ENCODE results near the gene NOXA1.

DNA sequence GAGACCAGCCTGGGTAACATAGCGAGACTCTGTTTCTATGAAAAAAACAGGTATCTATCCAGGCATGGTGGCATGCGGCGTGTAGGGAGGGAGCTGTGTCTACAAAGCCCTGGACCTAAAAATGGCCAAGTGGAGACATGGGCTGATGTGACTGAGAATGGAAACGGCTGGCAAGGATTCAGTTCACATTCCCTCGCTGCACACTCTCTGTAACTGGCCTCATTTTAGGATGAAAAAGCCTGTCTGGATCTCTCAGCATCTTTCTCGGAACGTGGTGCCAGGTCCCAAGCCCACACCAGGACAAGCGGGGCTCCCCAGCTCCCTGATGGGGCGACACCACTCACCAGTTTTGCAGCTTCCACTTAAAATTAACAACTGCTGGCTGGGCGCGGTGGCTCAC is 13.7 kb upstream of the NOXA1 start:
- TF ChIP-seq HOXA7 (CRISPR knock-in tag; IDR thresholded peaks at IDR 0.05; ENCODE audit: borderline replicate concordance) (no peak), ZNF140 (tag by site-specific recombination; IDR thresholded peaks at IDR 0.05) (no peak), EGR2 (tag by site-specific recombination; IDR thresholded peaks at IDR 0.05; ENCODE audit: low read depth) (no peak), CTCF (tag by site-specific recombination; IDR thresholded peaks at IDR 0.05) (no peak), ZNF350 (tag by site-specific recombination; IDR thresholded peaks at IDR 0.05) (no peak), BCL11A (tag by site-specific recombination; IDR thresholded peaks at IDR 0.05; ENCODE audit: low read depth) (no peak), ZNF501 (tag by site-specific recombination; IDR thresholded peaks at IDR 0.05) (no peak)
- TF ChIP-seq, protein P1, sequence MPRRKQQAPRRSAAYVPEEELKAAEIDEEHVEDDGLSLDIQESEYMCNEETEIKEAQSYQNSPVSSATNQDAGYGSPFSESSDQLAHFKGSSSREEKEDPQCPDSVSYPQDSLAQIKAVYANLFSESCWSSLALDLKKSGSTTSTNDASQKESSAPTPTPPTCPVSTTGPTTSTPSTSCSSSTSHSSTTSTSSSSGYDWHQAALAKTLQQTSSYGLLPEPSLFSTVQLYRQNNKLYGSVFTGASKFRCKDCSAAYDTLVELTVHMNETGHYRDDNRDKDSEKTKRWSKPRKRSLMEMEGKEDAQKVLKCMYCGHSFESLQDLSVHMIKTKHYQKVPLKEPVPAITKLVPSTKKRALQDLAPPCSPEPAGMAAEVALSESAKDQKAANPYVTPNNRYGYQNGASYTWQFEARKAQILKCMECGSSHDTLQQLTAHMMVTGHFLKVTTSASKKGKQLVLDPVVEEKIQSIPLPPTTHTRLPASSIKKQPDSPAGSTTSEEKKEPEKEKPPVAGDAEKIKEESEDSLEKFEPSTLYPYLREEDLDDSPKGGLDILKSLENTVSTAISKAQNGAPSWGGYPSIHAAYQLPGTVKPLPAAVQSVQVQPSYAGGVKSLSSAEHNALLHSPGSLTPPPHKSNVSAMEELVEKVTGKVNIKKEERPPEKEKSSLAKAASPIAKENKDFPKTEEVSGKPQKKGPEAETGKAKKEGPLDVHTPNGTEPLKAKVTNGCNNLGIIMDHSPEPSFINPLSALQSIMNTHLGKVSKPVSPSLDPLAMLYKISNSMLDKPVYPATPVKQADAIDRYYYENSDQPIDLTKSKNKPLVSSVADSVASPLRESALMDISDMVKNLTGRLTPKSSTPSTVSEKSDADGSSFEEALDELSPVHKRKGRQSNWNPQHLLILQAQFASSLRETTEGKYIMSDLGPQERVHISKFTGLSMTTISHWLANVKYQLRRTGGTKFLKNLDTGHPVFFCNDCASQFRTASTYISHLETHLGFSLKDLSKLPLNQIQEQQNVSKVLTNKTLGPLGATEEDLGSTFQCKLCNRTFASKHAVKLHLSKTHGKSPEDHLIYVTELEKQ (tag by site-specific recombination; IDR thresholded peaks at IDR 0.05; ENCODE audit: borderline replicate concordance): no peak
- TF ChIP-seq, protein P2, sequence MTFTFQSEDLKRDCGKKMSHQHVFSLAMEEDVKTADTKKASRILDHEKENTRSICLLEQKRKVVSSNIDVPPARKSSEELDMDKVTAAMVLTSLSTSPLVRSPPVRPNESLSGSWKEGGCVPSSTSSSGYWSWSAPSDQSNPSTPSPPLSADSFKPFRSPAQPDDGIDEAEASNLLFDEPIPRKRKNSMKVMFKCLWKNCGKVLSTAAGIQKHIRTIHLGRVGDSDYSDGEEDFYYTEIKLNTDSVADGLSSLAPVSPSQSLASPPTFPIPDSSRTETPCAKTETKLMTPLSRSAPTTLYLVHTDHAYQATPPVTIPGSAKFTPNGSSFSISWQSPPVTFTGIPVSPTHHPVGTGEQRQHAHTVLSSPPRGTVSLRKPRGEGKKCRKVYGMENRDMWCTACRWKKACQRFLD (tag by site-specific recombination; IDR thresholded peaks at IDR 0.05): no peak

Measured in HEK293 (cell line).